Pons (tissue), 1 donor: Measurements from ENCODE around the gene MAP3K2.
A peak's percentile ranks its signal among the peaks of the same experiment; 100 is the strongest.

Source experiments
- DNase-seq: peaks from one replicate; pipeline ENCODE4 v3.0.0-alpha.2; 2016; ENCODE audit warnings: low spot score

Gene MAP3K2

GRCh38 chr2:127407091-127407490 is 19.3 kb upstream of the MAP3K2 start:
- no peak for DNase-seq

GRCh38 chr2:127406454-127406853 is 18.7 kb upstream of the MAP3K2 start:
- DNase-seq = no peak

GRCh38 chr2:127405255-127405610 is 17.5 kb upstream of the MAP3K2 start:
- no peak for DNase-seq

GRCh38 chr2:127404466-127405254 is 16.9 kb upstream of the MAP3K2 start:
- DNase-seq = peak; percentile 71

- DNase-seq = no peak
Measured at GRCh38 chr2:127403460-127403859, 15.7 kb upstream of the MAP3K2 start.

GRCh38 chr2:127401757-127402695 is 14.3 kb upstream of the MAP3K2 start:
- DNase-seq = no peak

GRCh38 chr2:127400897-127401756 is 13.4 kb upstream of the MAP3K2 start:
- no peak for DNase-seq

GRCh38 chr2:127400533-127400896 is 12.7 kb upstream of the MAP3K2 start:
- DNase-seq = no peak

- DNase-seq = peak; percentile 80
Measured at GRCh38 chr2:127398239-127398590, 10.4 kb upstream of the MAP3K2 start.

GRCh38 chr2:127397568-127398238 is 9.9 kb upstream of the MAP3K2 start:
- DNase-seq = no peak

GRCh38 chr2:127394492-127394891 is 6.7 kb upstream of the MAP3K2 start:
- no peak for DNase-seq

- no peak for DNase-seq
Measured at GRCh38 chr2:127392828-127393578, 5.2 kb upstream of the MAP3K2 start.

GRCh38 chr2:127392133-127392827 is 4.5 kb upstream of the MAP3K2 start:
- no peak for DNase-seq

- no peak for DNase-seq
Measured at GRCh38 chr2:127389778-127390435, 2.1 kb upstream of the MAP3K2 start.

GRCh38 chr2:127388423-127389164 is 819 bp upstream of the MAP3K2 start:
- DNase-seq = no peak

GRCh38 chr2:127386764-127387654 is 766 bp downstream of the MAP3K2 start:
- DNase-seq = peak; percentile 80

- no peak for DNase-seq
Measured at GRCh38 chr2:127386246-127386645, 1.5 kb downstream of the MAP3K2 start.

- no peak for DNase-seq
Measured at GRCh38 chr2:127384529-127384928, 3.2 kb downstream of the MAP3K2 start.
